GM12872 (cell line): ENCODE results near the gene ERICH2.

Experiments
- TF ChIP-seq, protein P1 (sequence below): IDR thresholded peaks from 3 replicates; pipeline ENCODE4 v1.5.1; 2011; ENCODE audit warnings: low read depth, mild to moderate bottlenecking, low read length, moderate library complexity; ENCODE audit not compliant: insufficient read depth

The ERICH2 gene

GRCh38 chr2:170744248-170745002, 25.8 kb upstream of the ERICH2 start:
- TF ChIP-seq, protein P1, sequence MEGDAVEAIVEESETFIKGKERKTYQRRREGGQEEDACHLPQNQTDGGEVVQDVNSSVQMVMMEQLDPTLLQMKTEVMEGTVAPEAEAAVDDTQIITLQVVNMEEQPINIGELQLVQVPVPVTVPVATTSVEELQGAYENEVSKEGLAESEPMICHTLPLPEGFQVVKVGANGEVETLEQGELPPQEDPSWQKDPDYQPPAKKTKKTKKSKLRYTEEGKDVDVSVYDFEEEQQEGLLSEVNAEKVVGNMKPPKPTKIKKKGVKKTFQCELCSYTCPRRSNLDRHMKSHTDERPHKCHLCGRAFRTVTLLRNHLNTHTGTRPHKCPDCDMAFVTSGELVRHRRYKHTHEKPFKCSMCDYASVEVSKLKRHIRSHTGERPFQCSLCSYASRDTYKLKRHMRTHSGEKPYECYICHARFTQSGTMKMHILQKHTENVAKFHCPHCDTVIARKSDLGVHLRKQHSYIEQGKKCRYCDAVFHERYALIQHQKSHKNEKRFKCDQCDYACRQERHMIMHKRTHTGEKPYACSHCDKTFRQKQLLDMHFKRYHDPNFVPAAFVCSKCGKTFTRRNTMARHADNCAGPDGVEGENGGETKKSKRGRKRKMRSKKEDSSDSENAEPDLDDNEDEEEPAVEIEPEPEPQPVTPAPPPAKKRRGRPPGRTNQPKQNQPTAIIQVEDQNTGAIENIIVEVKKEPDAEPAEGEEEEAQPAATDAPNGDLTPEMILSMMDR: no peak

- TF ChIP-seq, protein P1: no peak
These were observed 24.9 kb upstream of the ERICH2 start for GRCh38 chr2:170745305-170745704.

DNA sequence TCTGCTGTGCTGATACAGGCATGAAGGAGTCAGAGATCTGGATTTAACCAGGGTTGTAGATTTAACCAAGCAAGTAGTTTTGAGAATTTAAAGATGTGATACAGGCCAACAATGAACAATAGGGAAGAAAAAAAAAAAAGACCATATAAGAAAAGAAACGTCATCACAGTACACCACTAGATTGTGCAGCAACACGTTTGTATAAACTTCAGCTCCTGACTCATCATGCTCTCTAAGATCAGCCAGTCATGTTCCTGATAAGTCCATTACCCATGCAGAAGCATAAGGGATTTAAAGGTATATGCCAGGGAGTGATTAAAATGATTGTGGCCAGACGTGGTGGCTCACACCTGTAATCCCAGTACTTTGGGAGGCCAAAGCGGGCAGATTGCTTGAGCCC, 22.3 kb upstream of the ERICH2 start:
- TF ChIP-seq, protein P1: no peak

- TF ChIP-seq, protein P1: no peak
These were observed 8.6 kb upstream of the ERICH2 start for GRCh38 chr2:170761572-170761971.

- TF ChIP-seq, protein P1: no peak
These were observed 7.4 kb upstream of the ERICH2 start for GRCh38 chr2:170762760-170763159.

DNA sequence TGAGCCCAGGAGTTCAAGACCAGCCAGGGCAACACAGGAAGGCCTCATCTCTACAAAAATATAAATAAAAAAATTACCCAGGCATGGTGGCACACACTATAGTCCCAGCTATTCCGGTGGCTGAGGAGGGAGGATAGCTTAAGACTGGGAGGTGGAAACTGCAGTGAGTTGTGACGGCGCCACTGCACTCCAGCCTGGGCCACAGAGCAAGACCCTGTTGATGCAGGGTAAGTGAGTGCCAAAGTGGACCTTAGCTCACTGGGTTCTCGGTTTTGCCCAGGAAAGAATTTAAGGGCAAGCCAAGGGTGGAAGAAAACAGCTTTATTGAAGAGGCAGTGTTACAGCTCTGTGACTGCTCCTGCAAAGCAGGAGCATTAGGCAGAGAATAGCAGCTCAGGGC, 6.9 kb upstream of the ERICH2 start:
- TF ChIP-seq, protein P1: no peak

- TF ChIP-seq, protein P1: no peak
These were observed 5.3 kb upstream of the ERICH2 start for GRCh38 chr2:170764880-170765261.
